GM12865 (cell line): ENCODE data around the gene ADCY3.

ENCODE experiments used
- DNase-seq: peaks from one replicate; pipeline ENCODE4 v3.0.0; 2010; ENCODE audit warnings: low read depth
- H3K4me3 ChIP-seq: 2 replicates; pipeline ENCODE4 v1.5.1; 2011; ENCODE audit warnings: mild to moderate bottlenecking, low read depth, low read length, control low read depth
- CTCF ChIP-seq: IDR thresholded peaks from 2 replicates; pipeline ENCODE4 v1.5.1; 2011; ENCODE audit warnings: low read length, control low read depth, low read depth, inconsistent platforms; ENCODE audit not compliant: insufficient read depth; ENCODE audit errors: missing control alignments

ADCY3 gene

GRCh38 chr2:24920809-24921441, 888 bp upstream of the ADCY3 start:
- DNase-seq: peak; percentile 41
- peak; percentile 34 for TF ChIP-seq CTCF
- peak overlapping the region; percentile 62 for H3K4me3 ChIP-seq

GRCh38 chr2:24919506-24920097, 435 bp downstream of the ADCY3 start:
- peak; percentile 18 for DNase-seq
- H3K4me3 ChIP-seq: peak overlapping the region; percentile 61
- no peak for TF ChIP-seq CTCF

- H3K4me3 ChIP-seq: peak overlapping the region; percentile 61
- DNase-seq: peak; percentile 68
- TF ChIP-seq CTCF: no peak
Measured at GRCh38 chr2:24919037-24919505, 966 bp downstream of the ADCY3 start.

- DNase-seq: no peak
- H3K4me3 ChIP-seq: peak overlapping the region; percentile 61
- TF ChIP-seq CTCF: no peak
Measured at GRCh38 chr2:24918326-24919036, 1.6 kb downstream of the ADCY3 start.

GRCh38 chr2:24917731-24918325, 2.2 kb downstream of the ADCY3 start:
- H3K4me3 ChIP-seq: no peak overlapping the region; the same call in 1 of the 2 replicates
- no peak for TF ChIP-seq CTCF
- DNase-seq: no peak

GRCh38 chr2:24917086-24917485, 3.0 kb downstream of the ADCY3 start:
- TF ChIP-seq CTCF: no peak
- no peak overlapping the region for H3K4me3 ChIP-seq
- DNase-seq: peak; percentile 61
